ENCODE results near the gene RCE1. TPM values are rescaled to one million over a fixed set of nuclear protein-coding genes. Genes with fewer than 3 reads are reported as not detected.

RCE1 gene
- total RNA-seq, 1 experiment from 2014 or later, result 43.7 TPM

DNA sequence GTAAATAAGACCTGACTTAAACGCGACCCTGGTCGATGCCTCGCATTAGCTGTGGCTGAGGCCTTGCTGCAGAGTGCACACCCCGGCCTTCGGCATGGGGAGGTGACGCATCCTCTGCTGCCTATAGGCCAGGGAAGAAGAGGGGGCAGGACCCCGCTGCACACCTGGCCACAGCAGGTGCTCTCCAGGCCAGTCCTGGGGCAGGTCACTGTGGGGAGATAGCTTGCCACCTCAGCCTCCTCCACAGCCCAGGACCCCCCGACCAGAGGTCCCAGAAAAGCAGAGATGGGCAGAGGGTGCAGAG, 26.3 kb downstream of the RCE1 start:
- no peak for ATAC-seq
- CTCF ChIA-PET, result no interaction called here

DNA sequence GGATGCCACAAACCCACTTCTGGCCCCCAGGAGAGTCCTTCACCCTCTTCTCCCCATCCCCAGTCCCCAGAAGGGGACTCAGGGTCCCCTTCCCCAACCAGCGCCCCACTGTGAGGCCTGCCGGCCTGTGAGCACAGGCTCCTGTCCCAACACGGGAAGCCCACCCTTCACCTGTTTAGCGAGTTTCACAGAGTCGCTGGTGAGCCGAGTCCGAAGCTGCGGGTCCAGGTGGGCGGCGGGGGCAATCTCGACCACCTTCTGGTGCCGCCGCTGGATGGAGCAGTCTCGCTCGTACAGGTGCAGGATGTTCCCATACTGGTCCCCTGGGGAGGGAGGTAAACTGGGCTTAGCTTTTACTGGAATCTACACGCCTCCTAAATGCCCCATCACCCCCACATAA, 26.9 kb downstream of the RCE1 start:
- ChIA-PET POLR2A (no interaction called here), CTCF (no interaction called here)
- no peak overlapping the region for H3K27ac ChIP-seq (ENCODE audit: low read length)
- H3K36me3 ChIP-seq (ENCODE audit: control insufficient read depth, insufficient read depth, low read length), result no peaks in the 10 kb centered on the region
- TF ChIP-seq, protein P1, sequence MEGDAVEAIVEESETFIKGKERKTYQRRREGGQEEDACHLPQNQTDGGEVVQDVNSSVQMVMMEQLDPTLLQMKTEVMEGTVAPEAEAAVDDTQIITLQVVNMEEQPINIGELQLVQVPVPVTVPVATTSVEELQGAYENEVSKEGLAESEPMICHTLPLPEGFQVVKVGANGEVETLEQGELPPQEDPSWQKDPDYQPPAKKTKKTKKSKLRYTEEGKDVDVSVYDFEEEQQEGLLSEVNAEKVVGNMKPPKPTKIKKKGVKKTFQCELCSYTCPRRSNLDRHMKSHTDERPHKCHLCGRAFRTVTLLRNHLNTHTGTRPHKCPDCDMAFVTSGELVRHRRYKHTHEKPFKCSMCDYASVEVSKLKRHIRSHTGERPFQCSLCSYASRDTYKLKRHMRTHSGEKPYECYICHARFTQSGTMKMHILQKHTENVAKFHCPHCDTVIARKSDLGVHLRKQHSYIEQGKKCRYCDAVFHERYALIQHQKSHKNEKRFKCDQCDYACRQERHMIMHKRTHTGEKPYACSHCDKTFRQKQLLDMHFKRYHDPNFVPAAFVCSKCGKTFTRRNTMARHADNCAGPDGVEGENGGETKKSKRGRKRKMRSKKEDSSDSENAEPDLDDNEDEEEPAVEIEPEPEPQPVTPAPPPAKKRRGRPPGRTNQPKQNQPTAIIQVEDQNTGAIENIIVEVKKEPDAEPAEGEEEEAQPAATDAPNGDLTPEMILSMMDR (IDR thresholded peaks at IDR 0.05), result no peak
- TF ChIP-seq, protein P2, sequence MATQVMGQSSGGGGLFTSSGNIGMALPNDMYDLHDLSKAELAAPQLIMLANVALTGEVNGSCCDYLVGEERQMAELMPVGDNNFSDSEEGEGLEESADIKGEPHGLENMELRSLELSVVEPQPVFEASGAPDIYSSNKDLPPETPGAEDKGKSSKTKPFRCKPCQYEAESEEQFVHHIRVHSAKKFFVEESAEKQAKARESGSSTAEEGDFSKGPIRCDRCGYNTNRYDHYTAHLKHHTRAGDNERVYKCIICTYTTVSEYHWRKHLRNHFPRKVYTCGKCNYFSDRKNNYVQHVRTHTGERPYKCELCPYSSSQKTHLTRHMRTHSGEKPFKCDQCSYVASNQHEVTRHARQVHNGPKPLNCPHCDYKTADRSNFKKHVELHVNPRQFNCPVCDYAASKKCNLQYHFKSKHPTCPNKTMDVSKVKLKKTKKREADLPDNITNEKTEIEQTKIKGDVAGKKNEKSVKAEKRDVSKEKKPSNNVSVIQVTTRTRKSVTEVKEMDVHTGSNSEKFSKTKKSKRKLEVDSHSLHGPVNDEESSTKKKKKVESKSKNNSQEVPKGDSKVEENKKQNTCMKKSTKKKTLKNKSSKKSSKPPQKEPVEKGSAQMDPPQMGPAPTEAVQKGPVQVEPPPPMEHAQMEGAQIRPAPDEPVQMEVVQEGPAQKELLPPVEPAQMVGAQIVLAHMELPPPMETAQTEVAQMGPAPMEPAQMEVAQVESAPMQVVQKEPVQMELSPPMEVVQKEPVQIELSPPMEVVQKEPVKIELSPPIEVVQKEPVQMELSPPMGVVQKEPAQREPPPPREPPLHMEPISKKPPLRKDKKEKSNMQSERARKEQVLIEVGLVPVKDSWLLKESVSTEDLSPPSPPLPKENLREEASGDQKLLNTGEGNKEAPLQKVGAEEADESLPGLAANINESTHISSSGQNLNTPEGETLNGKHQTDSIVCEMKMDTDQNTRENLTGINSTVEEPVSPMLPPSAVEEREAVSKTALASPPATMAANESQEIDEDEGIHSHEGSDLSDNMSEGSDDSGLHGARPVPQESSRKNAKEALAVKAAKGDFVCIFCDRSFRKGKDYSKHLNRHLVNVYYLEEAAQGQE (IDR thresholded peaks at IDR 0.05; ENCODE audit: insufficient read depth in 1 of 2, low read depth in 2 of 2, low read length in 1 of 2), result no peak
- ATAC-seq (no peak), DNase-seq (ENCODE audit: low read depth, low spot score) (no peak)
- no peak overlapping the region for H3K4me3 ChIP-seq (ENCODE audit: low read depth in 2 of 2, low read length in 2 of 2)
- H3K9me3 ChIP-seq (ENCODE audit: control insufficient read depth, insufficient read depth, low read depth, low read length), result no peaks in the 10 kb centered on the region
- in situ Hi-C loops (cut with HindIII; ENCODE audit: low pct_unique_long_range_greater_than_20kb, low sequenced_read_pairs), result no loop called here
- intact Hi-C loops (cut with micrococcal nuclease; ENCODE audit: unreplicated experiment), result no loop called here
- BruUV-seq (replicated peaks), result no TSS peak
- peaks cover 8% of the 10 kb centered on the region for H3K4me1 ChIP-seq (ENCODE audit: control insufficient read depth, insufficient read depth, low read length)
- no peaks in the 10 kb centered on the region for H3K27me3 ChIP-seq (ENCODE audit: control insufficient read depth, insufficient read depth, low read length)

More for the DNA sequence above, 26.3 kb downstream of the RCE1 start:
- Histone ChIP-seq H3K4me1 (ENCODE audit: control insufficient read depth, insufficient read depth, low read length) (peaks cover 8% of the 10 kb centered on the region), H3K27me3 (ENCODE audit: control insufficient read depth, insufficient read depth, low read length) (no peaks in the 10 kb centered on the region), H3K27ac (ENCODE audit: low read length) (no peak overlapping the region), H3K36me3 (ENCODE audit: control insufficient read depth, insufficient read depth, low read length) (no peaks in the 10 kb centered on the region), H3K4me3 (ENCODE audit: low read depth in 2 of 2, low read length in 2 of 2) (no peak overlapping the region), H3K9me3 (ENCODE audit: control insufficient read depth, insufficient read depth, low read depth, low read length) (no peaks in the 10 kb centered on the region)
- POLR2A ChIA-PET, result no interaction called here
- intact Hi-C loops (cut with micrococcal nuclease; ENCODE audit: unreplicated experiment), result no loop called here
- TF ChIP-seq, protein P1 (IDR thresholded peaks at IDR 0.05), result no peak
- TF ChIP-seq, protein P2 (IDR thresholded peaks at IDR 0.05; ENCODE audit: insufficient read depth in 1 of 2, low read depth in 2 of 2, low read length in 1 of 2), result no peak
- TF ChIP-seq SIN3A (IDR thresholded peaks at IDR 0.05; ENCODE audit: borderline replicate concordance, insufficient read depth, low read depth, low read length), result no peak
- TF ChIP-seq TCF7L2 (IDR thresholded peaks at IDR 0.05; ENCODE audit: low read depth, low read length), result no peak
- no peak for DNase-seq (ENCODE audit: low read depth, low spot score)
- in situ Hi-C loops (cut with HindIII; ENCODE audit: low pct_unique_long_range_greater_than_20kb, low sequenced_read_pairs), result no loop called here
- BruUV-seq (replicated peaks), result no TSS peak

Data from Panc1 (cell line).